Epithelial cell of esophagus (primary cell): ENCODE results near the gene RGS3.

Experiments used
- DNase-seq: peaks from one replicate; pipeline ENCODE4 v3.0.0; 2010; ENCODE audit warnings: low read depth
- H3K4me3 ChIP-seq: 2 replicates; pipeline ENCODE4 v1.5.1; 2011; ENCODE audit warnings: mild to moderate bottlenecking, low read length, control low read depth
- CTCF ChIP-seq: IDR thresholded peaks from 2 replicates; pipeline ENCODE4 v1.5.1; 2011; ENCODE audit warnings: low read depth, mild to moderate bottlenecking, low read length, control low read depth, inconsistent platforms; ENCODE audit not compliant: insufficient read depth; ENCODE audit errors: missing control alignments

Gene RGS3

GRCh38 chr9:113596616-113597320, 133.2 kb downstream of the RGS3 start:
- no peak for TF ChIP-seq CTCF
- DNase-seq: no peak
- no peak overlapping the region for H3K4me3 ChIP-seq

GRCh38 chr9:113597390-113598241, 134.1 kb downstream of the RGS3 start:
- DNase-seq: no peak
- no peak for TF ChIP-seq CTCF
- no peak overlapping the region for H3K4me3 ChIP-seq

GRCh38 chr9:113598451-113598850, 134.9 kb downstream of the RGS3 start:
- DNase-seq: no peak
- H3K4me3 ChIP-seq: no peak overlapping the region
- TF ChIP-seq CTCF: no peak

- no peak for TF ChIP-seq CTCF
- DNase-seq: no peak
- no peak overlapping the region for H3K4me3 ChIP-seq
Observed at GRCh38 chr9:113598883-113599282, 135.4 kb downstream of the RGS3 start.

GRCh38 chr9:113599646-113600022, 136.1 kb downstream of the RGS3 start:
- no peak overlapping the region for H3K4me3 ChIP-seq
- DNase-seq: no peak
- TF ChIP-seq CTCF: no peak

- H3K4me3 ChIP-seq: no peak overlapping the region
- no peak for TF ChIP-seq CTCF
- DNase-seq: peak; percentile 36
Observed at GRCh38 chr9:113600023-113600823, 136.7 kb downstream of the RGS3 start.
